WTC11 (cell line): Measurements from ENCODE around the gene CLEC14A.

Source experiments
- CREB1 ChIP-seq: sonication (generic); formaldehyde crosslinking; IDR thresholded peaks from 2 replicates; pipeline ENCODE4 v1.8.0; 2023; ENCODE audit warnings: mild to moderate bottlenecking, missing genetic modification reagents
- ELF4 ChIP-seq: sonication (generic); formaldehyde crosslinking; IDR thresholded peaks from 2 replicates; pipeline ENCODE4 v1.8.1; 2022; ENCODE audit warnings: low read depth, mild to moderate bottlenecking, moderate library complexity, missing genetic modification reagents
- MXD4 ChIP-seq: fragments of 250-450 bp; sonication (Bioruptor Pico); IDR thresholded peaks from 2 replicates; pipeline ENCODE4 v1.8.0; 2021; ENCODE audit warnings: mild to moderate bottlenecking, moderate library complexity, borderline replicate concordance
- NR1H2 ChIP-seq: sonication (generic); formaldehyde crosslinking; IDR thresholded peaks from 2 replicates; pipeline ENCODE4 v1.9.0; 2021; ENCODE audit warnings: mild to moderate bottlenecking, moderate library complexity, missing genetic modification reagents
- SOX15 ChIP-seq: fragments of 250-450 bp; sonication (Bioruptor Pico); IDR thresholded peaks from 2 replicates; pipeline ENCODE4 v1.9.0; 2021; ENCODE audit warnings: mild to moderate bottlenecking
- ZNF416 ChIP-seq: fragments of 250-450 bp; sonication (Bioruptor Pico); IDR thresholded peaks from 2 replicates; pipeline ENCODE4 v1.9.0; 2021; ENCODE audit warnings: mild to moderate bottlenecking, inconsistent platforms
- TF ChIP-seq, protein P1 (sequence below): fragments of 200-600 bp; IDR thresholded peaks from 2 replicates; pipeline ENCODE4 v1.8.0; 2022; ENCODE audit warnings: antibody characterized with exemption
- TF ChIP-seq, protein P2 (sequence below): fragments of 250-450 bp; sonication (Bioruptor Pico); conservative IDR thresholded peaks from 2 replicates; pipeline ENCODE4 v1.9.0; 2021; ENCODE audit warnings: mild to moderate bottlenecking

- TF ChIP-seq CREB1 (no peak), ZNF416 (CRISPR knock-in tag) (no peak), NR1H2 (CRISPR knock-in tag) (no peak), ELF4 (CRISPR knock-in tag) (no peak), SOX15 (CRISPR knock-in tag) (no peak), MXD4 (CRISPR knock-in tag) (no peak)
- TF ChIP-seq, protein P1, sequence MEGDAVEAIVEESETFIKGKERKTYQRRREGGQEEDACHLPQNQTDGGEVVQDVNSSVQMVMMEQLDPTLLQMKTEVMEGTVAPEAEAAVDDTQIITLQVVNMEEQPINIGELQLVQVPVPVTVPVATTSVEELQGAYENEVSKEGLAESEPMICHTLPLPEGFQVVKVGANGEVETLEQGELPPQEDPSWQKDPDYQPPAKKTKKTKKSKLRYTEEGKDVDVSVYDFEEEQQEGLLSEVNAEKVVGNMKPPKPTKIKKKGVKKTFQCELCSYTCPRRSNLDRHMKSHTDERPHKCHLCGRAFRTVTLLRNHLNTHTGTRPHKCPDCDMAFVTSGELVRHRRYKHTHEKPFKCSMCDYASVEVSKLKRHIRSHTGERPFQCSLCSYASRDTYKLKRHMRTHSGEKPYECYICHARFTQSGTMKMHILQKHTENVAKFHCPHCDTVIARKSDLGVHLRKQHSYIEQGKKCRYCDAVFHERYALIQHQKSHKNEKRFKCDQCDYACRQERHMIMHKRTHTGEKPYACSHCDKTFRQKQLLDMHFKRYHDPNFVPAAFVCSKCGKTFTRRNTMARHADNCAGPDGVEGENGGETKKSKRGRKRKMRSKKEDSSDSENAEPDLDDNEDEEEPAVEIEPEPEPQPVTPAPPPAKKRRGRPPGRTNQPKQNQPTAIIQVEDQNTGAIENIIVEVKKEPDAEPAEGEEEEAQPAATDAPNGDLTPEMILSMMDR: no peak
- TF ChIP-seq, protein P2, sequence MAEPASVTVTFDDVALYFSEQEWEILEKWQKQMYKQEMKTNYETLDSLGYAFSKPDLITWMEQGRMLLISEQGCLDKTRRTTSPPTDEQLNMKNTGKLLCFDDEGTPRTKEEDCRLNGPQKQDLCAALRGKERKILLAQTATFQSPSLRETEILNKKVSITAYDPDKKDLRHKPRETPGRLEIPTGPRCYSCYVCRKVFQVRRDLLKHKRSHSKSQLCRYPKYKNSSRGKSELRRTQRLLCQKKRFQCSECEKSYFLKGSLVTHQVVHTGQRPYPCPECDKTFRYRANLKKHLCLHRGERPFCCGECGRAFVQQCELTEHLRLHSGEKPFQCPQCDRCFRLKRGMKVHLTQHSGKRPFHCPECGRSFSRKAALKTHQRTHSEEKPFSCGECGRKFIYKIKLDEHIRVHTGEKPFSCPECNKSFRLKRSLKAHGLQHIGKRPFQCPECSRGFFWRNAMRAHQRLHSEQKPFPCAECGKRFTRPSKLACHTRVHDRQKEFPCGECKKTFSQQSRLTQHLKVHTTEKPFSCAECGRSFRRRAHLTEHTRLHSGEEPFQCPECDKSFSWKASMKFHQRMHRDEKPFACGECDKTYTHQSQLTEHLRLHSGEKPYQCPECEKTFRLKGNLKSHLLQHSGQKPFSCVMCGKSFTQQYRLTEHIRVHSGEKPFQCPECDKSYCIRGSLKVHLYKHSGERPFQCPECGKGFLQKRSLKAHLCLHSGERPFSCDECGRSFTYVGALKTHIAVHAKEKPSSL (CRISPR knock-in tag): no peak
Measured at GRCh38 chr14:38226366-38226765, 29.5 kb downstream of the CLEC14A start.
